ES-I3 (cell line): ENCODE results near the gene TGM5.
"Not testable (repeated sequence)": the region's sequence is repeated elsewhere in the genome, so short reads cannot be mapped to it uniquely, and the experiment has no call there.

ENCODE experiments used
- H3K36me3 ChIP-seq: 2 replicates; pipeline ENCODE4 v1.6.1; 2013; ENCODE audit warnings: mild to moderate bottlenecking, low read length, control low read depth, moderate library complexity; ENCODE audit not compliant: insufficient read depth
- H3K4me1 ChIP-seq: 2 replicates; pipeline ENCODE4 v1.6.1; 2013; ENCODE audit warnings: mild to moderate bottlenecking, control low read depth, low read length; ENCODE audit not compliant: insufficient read depth
- H3K9ac ChIP-seq: 2 replicates; pipeline ENCODE4 v1.6.1; 2013; ENCODE audit warnings: low read depth, mild to moderate bottlenecking, low read length, moderate library complexity
- H3K9me3 ChIP-seq: 2 replicates; pipeline ENCODE4 v1.6.1; 2013; ENCODE audit warnings: mild to moderate bottlenecking, low read length, moderate library complexity; ENCODE audit not compliant: control insufficient read depth, insufficient read depth

The TGM5 gene

GRCh38 chr15:43225950-43226255 lies 40.8 kb downstream of the TGM5 start:
- not testable (repeated sequence) for H3K36me3 ChIP-seq, H3K9me3 ChIP-seq, H3K9ac ChIP-seq, H3K4me1 ChIP-seq

GRCh38 chr15:43225201-43225949 lies 41.4 kb downstream of the TGM5 start:
- Histone ChIP-seq H3K4me1 (0 out of 2 replicates have a peak, but pooled peaks cover 2% of the 10 kb centered on the region), H3K9me3 (no peaks in the 10 kb centered on the region), H3K36me3 (no peaks in the 10 kb centered on the region), H3K9ac (no peak overlapping the region)

- H3K9me3 ChIP-seq: no peaks in the 10 kb centered on the region
- no peaks in the 10 kb centered on the region for H3K4me1 ChIP-seq
- no peak overlapping the region for H3K9ac ChIP-seq
- no peaks in the 10 kb centered on the region for H3K36me3 ChIP-seq
Observed at GRCh38 chr15:43221422-43221821, 45.3 kb downstream of the TGM5 start.

- no peaks in the 10 kb centered on the region for H3K36me3 ChIP-seq
- H3K9ac ChIP-seq: no peak within 1 kb of the TSS
- no peaks in the 10 kb centered on the region for H3K9me3 ChIP-seq
- H3K4me1 ChIP-seq: no peaks in the 10 kb centered on the region
Observed at GRCh38 chr15:43220991-43221403, 45.7 kb downstream of the TGM5 start, which contains the start of gene EPB42. Gene EPB42, minus strand, starts transcription at chr15:43221018. Its CDS starts 193 bp downstream, at chr15:43220825.

- Histone ChIP-seq H3K9ac (no peak overlapping the region), H3K4me1 (no peaks in the 10 kb centered on the region), H3K36me3 (no peaks in the 10 kb centered on the region), H3K9me3 (no peaks in the 10 kb centered on the region)
Observed at GRCh38 chr15:43219929-43220928, 46.5 kb downstream of the TGM5 start.

- H3K9ac ChIP-seq: no peak overlapping the region
- no peaks in the 10 kb centered on the region for H3K36me3 ChIP-seq
- no peaks in the 10 kb centered on the region for H3K4me1 ChIP-seq
- no peaks in the 10 kb centered on the region for H3K9me3 ChIP-seq
Observed at GRCh38 chr15:43218908-43219706, 47.6 kb downstream of the TGM5 start.

GRCh38 chr15:43215961-43216360 lies 50.8 kb downstream of the TGM5 start:
- no peaks in the 10 kb centered on the region for H3K36me3 ChIP-seq
- no peaks in the 10 kb centered on the region for H3K9me3 ChIP-seq
- H3K9ac ChIP-seq: no peak overlapping the region
- no peaks in the 10 kb centered on the region for H3K4me1 ChIP-seq

- no peak overlapping the region for H3K9ac ChIP-seq
- H3K36me3 ChIP-seq: no peaks in the 10 kb centered on the region
- no peaks in the 10 kb centered on the region for H3K9me3 ChIP-seq
- H3K4me1 ChIP-seq: no peaks in the 10 kb centered on the region
Observed at GRCh38 chr15:43214592-43215295, 52.0 kb downstream of the TGM5 start.

- Histone ChIP-seq H3K9ac (no peak overlapping the region), H3K4me1 (no peaks in the 10 kb centered on the region), H3K36me3 (no peaks in the 10 kb centered on the region), H3K9me3 (no peaks in the 10 kb centered on the region)
Observed at GRCh38 chr15:43214169-43214568, 52.6 kb downstream of the TGM5 start.

- H3K36me3 ChIP-seq: no peaks in the 10 kb centered on the region
- no peaks in the 10 kb centered on the region for H3K4me1 ChIP-seq
- H3K9ac ChIP-seq: no peak overlapping the region
- H3K9me3 ChIP-seq: no peaks in the 10 kb centered on the region
Observed at GRCh38 chr15:43213466-43213865, 53.3 kb downstream of the TGM5 start.

- Histone ChIP-seq H3K36me3 (no peaks in the 10 kb centered on the region), H3K4me1 (no peaks in the 10 kb centered on the region), H3K9ac (no peak overlapping the region), H3K9me3 (no peaks in the 10 kb centered on the region)
Observed at GRCh38 chr15:43212951-43213350, 53.8 kb downstream of the TGM5 start.

- no peaks in the 10 kb centered on the region for H3K4me1 ChIP-seq
- no peaks in the 10 kb centered on the region for H3K36me3 ChIP-seq
- no peaks in the 10 kb centered on the region for H3K9me3 ChIP-seq
- no peak overlapping the region for H3K9ac ChIP-seq
Observed at GRCh38 chr15:43212299-43212698, 54.4 kb downstream of the TGM5 start.

- Histone ChIP-seq H3K9ac (no peak overlapping the region), H3K4me1 (no peaks in the 10 kb centered on the region), H3K36me3 (no peaks in the 10 kb centered on the region), H3K9me3 (no peaks in the 10 kb centered on the region)
Observed at GRCh38 chr15:43211224-43211735, 55.4 kb downstream of the TGM5 start.
